Stimulated activated naive CD4-positive, alpha-beta T cell treated with Interleukin-2 at 50 U/mL for 16 hours (primary cell): ENCODE measurements around the gene MLC1.
A peak's percentile ranks its signal among the peaks of the same experiment; 100 is the strongest.

Experiments used
- DNase-seq: peaks from one replicate; lab custom pipeline; 2025; lab: John Stamatoyannopoulos, UW

Gene MLC1

GRCh38 chr22:50016308-50016987, 68.8 kb downstream of the MLC1 start:
- no peak for DNase-seq

- no peak for DNase-seq
These were observed 69.5 kb downstream of the MLC1 start for GRCh38 chr22:50015451-50016307.

GRCh38 chr22:50014655-50015401, 70.4 kb downstream of the MLC1 start:
- peak; percentile 6 for DNase-seq

- DNase-seq, result no peak
These were observed 71.1 kb downstream of the MLC1 start for GRCh38 chr22:50014053-50014501.

- no peak for DNase-seq
These were observed 72.7 kb downstream of the MLC1 start, which contains the start of gene IL17REL for GRCh38 chr22:50012211-50013181. IL17REL (minus strand) TSS chr22:50012765; CDS start chr22:50012646, 119 bp downstream.

GRCh38 chr22:50011447-50012210, 73.6 kb downstream of the MLC1 start:
- no peak for DNase-seq

GRCh38 chr22:50010676-50011446, 74.4 kb downstream of the MLC1 start:
- DNase-seq, result peak; percentile 66

- no peak for DNase-seq
These were observed 75.2 kb downstream of the MLC1 start for GRCh38 chr22:50009765-50010675.
